Small intestine (tissue), 7 donors: ENCODE data around the gene ST14. TPM values are rescaled to one million over a fixed set of nuclear protein-coding genes. Genes with fewer than 3 reads are reported as not detected.

Source experiments
- DNase-seq, 2 donors: peaks; one replicate each; pipeline versions ENCODE4 v3.0.0 to v3.0.0-alpha.2; 2013
- FAIRE-seq: peaks from 2 replicates; lab custom pipeline; 2012; peaks lifted over from hg19 to GRCh38; lab: Jason Lieb, UNC
- H3K27ac ChIP-seq, 3 donors: one replicate each; pipeline ENCODE4 v1.5.1; 2013; ENCODE audit warnings: low read length in 2 of 3, mild to moderate bottlenecking in 2 of 3, control low read depth in 1 of 3, inconsistent platforms in 1 of 3, low read depth in 1 of 3, moderate library complexity in 1 of 3
- H3K27me3 ChIP-seq, 3 donors: one replicate each; pipeline ENCODE4 v1.6.1; 2013; ENCODE audit warnings: low read length in 3 of 3, inconsistent platforms in 1 of 3; ENCODE audit not compliant: control insufficient read depth in 3 of 3, insufficient read depth in 3 of 3
- H3K36me3 ChIP-seq, 3 donors: one replicate each; pipeline ENCODE4 v1.6.1; 2013; ENCODE audit warnings: low read length in 3 of 3, inconsistent platforms in 1 of 3, low read depth in 1 of 3, mild to moderate bottlenecking in 1 of 3, moderate library complexity in 1 of 3; ENCODE audit not compliant: control insufficient read depth in 3 of 3, insufficient read depth in 2 of 3
- H3K4me1 ChIP-seq, 3 donors: one replicate each; pipeline ENCODE4 v1.6.1; 2013; ENCODE audit warnings: low read length in 2 of 3, inconsistent platforms in 1 of 3, low read depth in 1 of 3, mild to moderate bottlenecking in 1 of 3, moderate library complexity in 1 of 3; ENCODE audit not compliant: control insufficient read depth in 3 of 3, insufficient read depth in 2 of 3
- H3K4me3 ChIP-seq, 3 donors: one replicate each; pipeline ENCODE4 v1.5.1; 2013; ENCODE audit warnings: low read length in 3 of 3, control low read depth in 1 of 3, inconsistent platforms in 1 of 3, low read depth in 1 of 3, mild to moderate bottlenecking in 1 of 3, moderate library complexity in 1 of 3
- H3K9me3 ChIP-seq, 2 donors: one replicate each; pipeline ENCODE4 v1.6.1; 2013; ENCODE audit warnings: low read depth in 1 of 2, low read length in 1 of 2; ENCODE audit not compliant: control insufficient read depth in 2 of 2, insufficient read depth in 1 of 2
- WGBS, 3 donors: extraction: QIAGEN DNeasy Blood & Tissue Kit; methylation state at CpG; one replicate each; pipeline ENCODE4 v1.1.7; 2013; 5-methylcytosine and 5-hydroxymethylcytosine counted together
- polyA plus RNA-seq, 4 donors: library from polyadenylated mRNA; stranded (reverse) in 3 of 4; unstranded in 1 of 4; fragments of 200-250 nt in 3 of 4; fragments of 120-200 nt in 1 of 4; gene quantifications; one replicate each; pipeline versions ENCODE4 v1.2.1 to v1.2.3, GENCODE V29; 2013
- donor health status: healthy with polysubstance abuse.
- donor health status: control.
- donor health status: control.
- donor health status: Bipolar disorder and iron deficiency.
- donor health status: healthy.

The ST14 gene
- polyA plus RNA-seq, 4 donors, result 97.8 to 259 (median 143) TPM

- H3K36me3 ChIP-seq, result peaks cover 0 to 26% (median 0%) of the 10 kb centered on the region in 3 donors
- no peaks in the 10 kb centered on the region for H3K27me3 ChIP-seq
- H3K4me1 ChIP-seq, result peaks cover 10 to 54% (median 14%) of the 10 kb centered on the region in 3 donors
- 18 to 58% (median 31%) methylated on average over 21 of the region's 21 CpGs for WGBS, 3 donors
- FAIRE-seq (no peak), DNase-seq (peak; percentile 82 to 90)
- no peak overlapping the region for H3K4me3 ChIP-seq
- H3K9me3 ChIP-seq, result peaks cover 0 to 2% of the 10 kb centered on the region in 2 donors
- peak overlapping the region; percentile 89 to 98 (median 92) for H3K27ac ChIP-seq
These were observed 20.1 kb downstream of the ST14 start for GRCh38 chr11:130179396-130180306.

- WGBS, 3 donors, result 13 to 47% (median 30%) methylated on average over 4 of the region's 4 CpGs
- Histone ChIP-seq H3K36me3 (peaks cover 0 to 27% (median 0%) of the 10 kb centered on the region in 3 donors), H3K4me1 (peaks cover 10 to 54% (median 14%) of the 10 kb centered on the region in 3 donors), H3K27ac (peak overlapping the region; percentile 89 to 98 (median 92)), H3K27me3 (no peaks in the 10 kb centered on the region), H3K4me3 (no peak overlapping the region), H3K9me3 (no peaks in the 10 kb centered on the region)
- DNase-seq (peak; percentile 68 to 80), FAIRE-seq (no peak)
These were observed 20.9 kb downstream of the ST14 start for GRCh38 chr11:130180491-130180890.

GRCh38 chr11:130180896-130181294 lies 21.3 kb downstream of the ST14 start:
- H3K4me1 ChIP-seq, result peaks cover 10 to 54% (median 14%) of the 10 kb centered on the region in 3 donors
- no peak for FAIRE-seq
- no peak for DNase-seq

GRCh38 chr11:130181295-130182272 lies 22.0 kb downstream of the ST14 start:
- Histone ChIP-seq H3K4me3 (peak overlapping the region in 1 of 3 donors; percentile 30), H3K36me3 (peaks cover 0 to 29% (median 0%) of the 10 kb centered on the region in 3 donors), H3K4me1 (peaks cover 10 to 54% (median 14%) of the 10 kb centered on the region in 3 donors), H3K27ac (peak overlapping the region; percentile 92 to 98 (median 95)), H3K9me3 (no peaks in the 10 kb centered on the region), H3K27me3 (no peaks in the 10 kb centered on the region)
- no peak for FAIRE-seq
- peak; percentile 96 to 97 for DNase-seq
- WGBS, 3 donors, result 8 to 44% (median 23%) methylated on average over 11 of the region's 11 CpGs

More at GRCh38 chr11:130180896-130181294, 21.3 kb downstream of the ST14 start:
- Histone ChIP-seq H3K27me3 (no peaks in the 10 kb centered on the region), H3K9me3 (no peaks in the 10 kb centered on the region), H3K27ac (peak overlapping the region; percentile 89 to 98 (median 92)), H3K36me3 (peaks cover 0 to 27% (median 0%) of the 10 kb centered on the region in 3 donors), H3K4me3 (peak overlapping the region in 1 of 3 donors; percentile 4)
- WGBS, 3 donors, result 32 to 60% (median 32%) methylated on average over 5 to 8 of the region's 8 CpGs

- 72 to 82% (median 80%) methylated on average over 11 of the region's 11 CpGs for WGBS, 3 donors
- Histone ChIP-seq H3K4me1 (peaks cover 4 to 39% (median 10%) of the 10 kb centered on the region in 3 donors), H3K27me3 (no peaks in the 10 kb centered on the region), H3K27ac (no peak overlapping the region), H3K4me3 (no peak overlapping the region), H3K9me3 (no peaks in the 10 kb centered on the region), H3K36me3 (peaks cover 0 to 32% (median 3%) of the 10 kb centered on the region in 3 donors)
- no peak for FAIRE-seq
- DNase-seq, result no peak
These were observed 24.5 kb downstream of the ST14 start for GRCh38 chr11:130183878-130184610.

- Histone ChIP-seq H3K4me3 (no peak overlapping the region), H3K36me3 (peaks cover 3 to 61% (median 5%) of the 10 kb centered on the region in 3 donors), H3K27ac (no peak overlapping the region), H3K4me1 (peaks cover 0 to 31% (median 6%) of the 10 kb centered on the region in 3 donors), H3K27me3 (no peaks in the 10 kb centered on the region), H3K9me3 (peaks cover 0 to 3% of the 10 kb centered on the region in 2 donors)
- no peak for FAIRE-seq
- DNase-seq, result no peak
- 78 to 89% (median 84%) methylated on average over 13 of the region's 13 CpGs for WGBS, 3 donors
These were observed 27.5 kb downstream of the ST14 start for GRCh38 chr11:130187096-130187495.

- Histone ChIP-seq H3K27me3 (no peaks in the 10 kb centered on the region), H3K4me3 (no peak overlapping the region), H3K36me3 (peaks cover 5 to 67% (median 8%) of the 10 kb centered on the region in 3 donors), H3K27ac (peak overlapping the region in 2 of 3 donors; percentile 90 to 97), H3K4me1 (peaks cover 0 to 32% (median 6%) of the 10 kb centered on the region in 3 donors), H3K9me3 (peaks cover 0 to 3% of the 10 kb centered on the region in 2 donors)
- 66 to 88% (median 81%) methylated on average over 14 of the region's 14 CpGs for WGBS, 3 donors
- FAIRE-seq (no peak), DNase-seq (no peak)
These were observed 28.5 kb downstream of the ST14 start for GRCh38 chr11:130188047-130188446.
